H7 (cell line): ENCODE measurements around the gene HS6ST3. TPM values are rescaled to one million over a fixed set of nuclear protein-coding genes. Genes with fewer than 3 reads are reported as not detected.

Experiments
- DNase-seq: peaks from one replicate; pipeline ENCODE4 v3.0.0; 2012
- H3K27me3 ChIP-seq: 2 replicates; pipeline ENCODE4 v1.6.0; 2011; ENCODE audit warnings: mild to moderate bottlenecking, low read length; ENCODE audit not compliant: control insufficient read depth, insufficient read depth
- H3K36me3 ChIP-seq: replicated peaks from 2 replicates; pipeline ENCODE4 v1.5.1; 2011; ENCODE audit warnings: low read length; ENCODE audit not compliant: control insufficient read depth, insufficient read depth
- H3K4me3 ChIP-seq: 2 replicates; pipeline ENCODE4 v1.5.1; 2011; ENCODE audit warnings: low read depth, mild to moderate bottlenecking, control low read depth, low read length, moderate library complexity; ENCODE audit not compliant: insufficient read depth
- total RNA-seq: library from RNA; depleted of rRNA; stranded (reverse); fragments of >200 nt; shearing (Covaris generic); gene quantifications from 2 replicates; pipeline ENCODE4 v1.2.3, GENCODE V29; 2014

Gene HS6ST3
- total RNA-seq, 1 experiment from 2014 or later: 0.21 TPM

- no peaks in the 10 kb centered on the region for H3K27me3 ChIP-seq
- no peak for DNase-seq
- H3K4me3 ChIP-seq: no peak overlapping the region
- H3K36me3 ChIP-seq: no peaks in the 10 kb centered on the region
Observed at GRCh38 chr13:96202315-96202714, 112.4 kb downstream of the HS6ST3 start.

GRCh38 chr13:96203471-96203870 lies 113.6 kb downstream of the HS6ST3 start:
- Histone ChIP-seq H3K36me3 (no peaks in the 10 kb centered on the region), H3K4me3 (no peak overlapping the region), H3K27me3 (no peaks in the 10 kb centered on the region)
- no peak for DNase-seq

GRCh38 chr13:96214824-96215445 lies 125.0 kb downstream of the HS6ST3 start:
- Histone ChIP-seq H3K4me3 (no peak overlapping the region), H3K27me3 (no peaks in the 10 kb centered on the region), H3K36me3 (no peaks in the 10 kb centered on the region)
- DNase-seq: no peak

- no peaks in the 10 kb centered on the region for H3K27me3 ChIP-seq
- H3K36me3 ChIP-seq: no peaks in the 10 kb centered on the region
- H3K4me3 ChIP-seq: no peak overlapping the region
- DNase-seq: peak; percentile 16
Observed at GRCh38 chr13:96216543-96216942, 126.6 kb downstream of the HS6ST3 start.

- no peak for DNase-seq
- no peaks in the 10 kb centered on the region for H3K36me3 ChIP-seq
- H3K27me3 ChIP-seq: no peaks in the 10 kb centered on the region
- no peak overlapping the region for H3K4me3 ChIP-seq
Observed at GRCh38 chr13:96218475-96218874, 128.6 kb downstream of the HS6ST3 start.

GRCh38 chr13:96221471-96221870 lies 131.6 kb downstream of the HS6ST3 start:
- DNase-seq: no peak
- Histone ChIP-seq H3K27me3 (no peaks in the 10 kb centered on the region), H3K36me3 (no peaks in the 10 kb centered on the region), H3K4me3 (no peak overlapping the region)

- Histone ChIP-seq H3K4me3 (no peak overlapping the region), H3K27me3 (no peaks in the 10 kb centered on the region), H3K36me3 (no peaks in the 10 kb centered on the region)
- DNase-seq: no peak
Observed at GRCh38 chr13:96223231-96223630, 133.3 kb downstream of the HS6ST3 start.

GRCh38 chr13:96229356-96229755 lies 139.4 kb downstream of the HS6ST3 start:
- no peaks in the 10 kb centered on the region for H3K27me3 ChIP-seq
- peak; percentile 8 for DNase-seq
- no peak overlapping the region for H3K4me3 ChIP-seq
- H3K36me3 ChIP-seq: no peaks in the 10 kb centered on the region

- DNase-seq: no peak
- Histone ChIP-seq H3K27me3 (no peaks in the 10 kb centered on the region), H3K36me3 (no peaks in the 10 kb centered on the region), H3K4me3 (no peak overlapping the region)
Observed at GRCh38 chr13:96238241-96238640, 148.3 kb downstream of the HS6ST3 start.

- Histone ChIP-seq H3K27me3 (no peaks in the 10 kb centered on the region), H3K4me3 (no peak overlapping the region), H3K36me3 (no peaks in the 10 kb centered on the region)
- DNase-seq: no peak
Observed at GRCh38 chr13:96238861-96239260, 149.0 kb downstream of the HS6ST3 start.

- Histone ChIP-seq H3K4me3 (no peak overlapping the region), H3K27me3 (no peaks in the 10 kb centered on the region), H3K36me3 (no peaks in the 10 kb centered on the region)
- DNase-seq: no peak
Observed at GRCh38 chr13:96243376-96243775, 153.5 kb downstream of the HS6ST3 start.

GRCh38 chr13:96248103-96248502 lies 158.2 kb downstream of the HS6ST3 start:
- H3K4me3 ChIP-seq: no peak overlapping the region
- DNase-seq: peak; percentile 6
- H3K36me3 ChIP-seq: no peaks in the 10 kb centered on the region
- H3K27me3 ChIP-seq: no peaks in the 10 kb centered on the region

GRCh38 chr13:96248996-96249395 lies 159.1 kb downstream of the HS6ST3 start:
- no peaks in the 10 kb centered on the region for H3K27me3 ChIP-seq
- H3K36me3 ChIP-seq: no peaks in the 10 kb centered on the region
- no peak for DNase-seq
- H3K4me3 ChIP-seq: no peak overlapping the region

GRCh38 chr13:96252903-96253302 lies 163.0 kb downstream of the HS6ST3 start:
- Histone ChIP-seq H3K4me3 (no peak overlapping the region), H3K27me3 (no peaks in the 10 kb centered on the region), H3K36me3 (no peaks in the 10 kb centered on the region)
- no peak for DNase-seq

- no peak for DNase-seq
- no peaks in the 10 kb centered on the region for H3K27me3 ChIP-seq
- H3K4me3 ChIP-seq: no peak overlapping the region
- H3K36me3 ChIP-seq: no peaks in the 10 kb centered on the region
Observed at GRCh38 chr13:96273196-96273595, 183.3 kb downstream of the HS6ST3 start.

- no peak overlapping the region for H3K4me3 ChIP-seq
- no peaks in the 10 kb centered on the region for H3K27me3 ChIP-seq
- H3K36me3 ChIP-seq: no peaks in the 10 kb centered on the region
- no peak for DNase-seq
Observed at GRCh38 chr13:96274046-96274445, 184.1 kb downstream of the HS6ST3 start.
